Endothelial cell (in vitro differentiated cells): Measurements from ENCODE around the gene MSH5. TPM values are rescaled to one million over a fixed set of nuclear protein-coding genes. Genes with fewer than 3 reads are reported as not detected.
A peak's percentile ranks its signal among the peaks of the same experiment; 100 is the strongest.

Experiments used
- DNase-seq: peaks from one replicate; pipeline ENCODE4 v3.0.0; 2021; ENCODE audit warnings: low spot score
- H3K27ac Mint-ChIP-seq: one replicate; pipeline ENCODE4 v1.8.0; 2021; ENCODE audit warnings: mixed read lengths, inconsistent platforms; ENCODE audit not compliant: unreplicated experiment
- H3K27me3 Mint-ChIP-seq: one replicate; pipeline ENCODE4 v1.8.0; 2021; ENCODE audit warnings: mild to moderate bottlenecking, moderate library complexity, mixed read lengths, inconsistent platforms; ENCODE audit not compliant: unreplicated experiment
- H3K36me3 Mint-ChIP-seq: one replicate; pipeline ENCODE4 v1.8.0; 2021; ENCODE audit warnings: mild to moderate bottlenecking, low read depth, mixed read lengths, inconsistent platforms; ENCODE audit not compliant: unreplicated experiment
- H3K4me1 Mint-ChIP-seq: one replicate; pipeline ENCODE4 v1.8.0; 2021; ENCODE audit warnings: mild to moderate bottlenecking, mixed read lengths, inconsistent platforms; ENCODE audit not compliant: unreplicated experiment
- H3K4me3 Mint-ChIP-seq: one replicate; pipeline ENCODE4 v1.8.0; 2021; ENCODE audit warnings: mild to moderate bottlenecking, mixed read lengths, inconsistent platforms; ENCODE audit not compliant: unreplicated experiment
- H3K9me3 Mint-ChIP-seq: one replicate; pipeline ENCODE4 v1.8.0; 2021; ENCODE audit warnings: mixed read lengths, inconsistent platforms; ENCODE audit not compliant: unreplicated experiment
- total RNA-seq: library from RNA; stranded (reverse); fragmentation: NEBNext Ultra II Directional; extraction: Animal tissue kit (Norgen Biotek cat#: 25700); gene quantifications from one replicate; pipeline ENCODE4 v1.2.1, GENCODE V29; 2021; ENCODE audit not compliant: unreplicated experiment
- TF ChIP-seq, protein P1 (sequence below): fragments of 200-600 bp; sonication (generic); IDR thresholded peaks from one replicate; pipeline ENCODE4 v1.5.0; 2021; ENCODE audit warnings: antibody characterized with exemption; ENCODE audit not compliant: unreplicated experiment

The MSH5 gene
- total RNA-seq, 1 donor from 2014 or later = 16.1 TPM

DNA sequence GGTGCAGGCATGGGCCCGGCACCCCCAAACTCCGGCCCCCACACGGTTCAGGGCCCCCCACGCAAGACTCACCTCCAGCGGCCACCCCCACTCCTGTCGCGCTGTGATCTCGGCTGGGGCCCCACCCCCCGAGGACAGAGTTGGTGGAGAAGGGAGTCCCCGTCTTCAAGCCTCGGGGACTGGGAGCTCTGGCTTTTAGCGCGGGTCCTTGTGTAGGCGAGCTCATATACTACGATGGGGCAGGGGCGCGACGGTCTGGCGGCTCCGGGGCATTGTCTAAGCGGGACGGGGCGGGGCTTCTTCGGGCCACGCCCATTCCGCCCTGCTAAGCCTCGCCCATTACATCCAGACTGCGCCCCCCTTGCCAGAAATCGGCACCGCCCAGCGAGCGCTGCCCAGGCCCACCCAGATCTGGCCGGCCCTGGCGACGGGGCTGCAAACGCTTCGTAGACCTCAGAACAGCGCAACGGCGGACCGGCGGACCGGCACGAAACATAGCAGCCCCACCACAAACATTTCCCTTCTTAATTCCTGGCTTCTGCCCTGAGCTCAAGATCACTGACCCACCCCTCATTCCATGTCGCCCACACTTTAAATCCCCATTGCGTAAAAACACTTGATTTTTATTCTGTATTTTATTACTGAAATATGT, 9.7 kb upstream of the MSH5 start:
- DNase-seq = peak; percentile 92
- Mint-ChIP-seq H3K27me3 (peaks cover 16% of the 10 kb centered on the region), H3K9me3 (no peaks in the 10 kb centered on the region), H3K36me3 (peaks cover 43% of the 10 kb centered on the region), H3K4me3 (peak overlapping the region; percentile 98), H3K4me1 (peaks cover 44% of the 10 kb centered on the region), H3K27ac (peak overlapping the region; percentile 91)
- TF ChIP-seq, protein P1, sequence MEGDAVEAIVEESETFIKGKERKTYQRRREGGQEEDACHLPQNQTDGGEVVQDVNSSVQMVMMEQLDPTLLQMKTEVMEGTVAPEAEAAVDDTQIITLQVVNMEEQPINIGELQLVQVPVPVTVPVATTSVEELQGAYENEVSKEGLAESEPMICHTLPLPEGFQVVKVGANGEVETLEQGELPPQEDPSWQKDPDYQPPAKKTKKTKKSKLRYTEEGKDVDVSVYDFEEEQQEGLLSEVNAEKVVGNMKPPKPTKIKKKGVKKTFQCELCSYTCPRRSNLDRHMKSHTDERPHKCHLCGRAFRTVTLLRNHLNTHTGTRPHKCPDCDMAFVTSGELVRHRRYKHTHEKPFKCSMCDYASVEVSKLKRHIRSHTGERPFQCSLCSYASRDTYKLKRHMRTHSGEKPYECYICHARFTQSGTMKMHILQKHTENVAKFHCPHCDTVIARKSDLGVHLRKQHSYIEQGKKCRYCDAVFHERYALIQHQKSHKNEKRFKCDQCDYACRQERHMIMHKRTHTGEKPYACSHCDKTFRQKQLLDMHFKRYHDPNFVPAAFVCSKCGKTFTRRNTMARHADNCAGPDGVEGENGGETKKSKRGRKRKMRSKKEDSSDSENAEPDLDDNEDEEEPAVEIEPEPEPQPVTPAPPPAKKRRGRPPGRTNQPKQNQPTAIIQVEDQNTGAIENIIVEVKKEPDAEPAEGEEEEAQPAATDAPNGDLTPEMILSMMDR = no peak

GRCh38 chr6:31730631-31731086, 9.1 kb upstream of the MSH5 start:
- no peaks in the 10 kb centered on the region for H3K9me3 Mint-ChIP-seq
- H3K36me3 Mint-ChIP-seq = peaks cover 44% of the 10 kb centered on the region

GRCh38 chr6:31732029-31732428, 7.8 kb upstream of the MSH5 start:
- Mint-ChIP-seq H3K9me3 (no peaks in the 10 kb centered on the region), H3K4me1 (peaks cover 45% of the 10 kb centered on the region), H3K4me3 (peak overlapping the region; percentile 15), H3K27ac (no peak overlapping the region), H3K36me3 (peaks cover 35% of the 10 kb centered on the region), H3K27me3 (peaks cover 15% of the 10 kb centered on the region)
- no peak for DNase-seq
- TF ChIP-seq, protein P1 = no peak

More at GRCh38 chr6:31730631-31731086, 9.1 kb upstream of the MSH5 start:
- H3K4me1 Mint-ChIP-seq = peaks cover 49% of the 10 kb centered on the region
- peak overlapping the region; percentile 91 for H3K27ac Mint-ChIP-seq
- no peak for DNase-seq
- TF ChIP-seq, protein P1 = no peak
- H3K27me3 Mint-ChIP-seq = peaks cover 16% of the 10 kb centered on the region
- H3K4me3 Mint-ChIP-seq = peak overlapping the region; percentile 98

DNA sequence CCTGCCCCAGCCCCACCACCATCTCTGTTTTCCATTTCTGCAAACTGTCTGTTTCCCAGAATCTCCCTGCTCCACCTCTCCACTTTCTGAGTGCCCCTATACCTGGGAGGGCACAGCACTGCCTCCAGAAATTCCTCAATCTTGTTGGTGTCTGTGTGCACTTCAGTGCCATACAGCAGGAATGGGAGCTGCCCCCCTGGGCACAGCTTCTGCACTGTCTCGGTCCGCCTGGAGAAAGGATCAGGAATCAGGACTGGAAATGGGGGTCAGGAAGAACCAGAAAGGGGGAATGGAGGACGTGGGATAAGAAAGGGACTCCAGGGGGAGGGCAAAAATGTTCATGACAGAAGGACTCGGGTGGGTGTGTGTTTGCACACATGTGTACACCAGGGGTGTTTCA, 6.1 kb upstream of the MSH5 start:
- DNase-seq = no peak
- H3K9me3 Mint-ChIP-seq = no peaks in the 10 kb centered on the region
- H3K27me3 Mint-ChIP-seq = peaks cover 22% of the 10 kb centered on the region
- peaks cover 27% of the 10 kb centered on the region for H3K36me3 Mint-ChIP-seq
- peaks cover 50% of the 10 kb centered on the region for H3K4me1 Mint-ChIP-seq
- H3K4me3 Mint-ChIP-seq = peak overlapping the region; percentile 100
- TF ChIP-seq, protein P1 = no peak
- peak overlapping the region; percentile 100 for H3K27ac Mint-ChIP-seq

DNA sequence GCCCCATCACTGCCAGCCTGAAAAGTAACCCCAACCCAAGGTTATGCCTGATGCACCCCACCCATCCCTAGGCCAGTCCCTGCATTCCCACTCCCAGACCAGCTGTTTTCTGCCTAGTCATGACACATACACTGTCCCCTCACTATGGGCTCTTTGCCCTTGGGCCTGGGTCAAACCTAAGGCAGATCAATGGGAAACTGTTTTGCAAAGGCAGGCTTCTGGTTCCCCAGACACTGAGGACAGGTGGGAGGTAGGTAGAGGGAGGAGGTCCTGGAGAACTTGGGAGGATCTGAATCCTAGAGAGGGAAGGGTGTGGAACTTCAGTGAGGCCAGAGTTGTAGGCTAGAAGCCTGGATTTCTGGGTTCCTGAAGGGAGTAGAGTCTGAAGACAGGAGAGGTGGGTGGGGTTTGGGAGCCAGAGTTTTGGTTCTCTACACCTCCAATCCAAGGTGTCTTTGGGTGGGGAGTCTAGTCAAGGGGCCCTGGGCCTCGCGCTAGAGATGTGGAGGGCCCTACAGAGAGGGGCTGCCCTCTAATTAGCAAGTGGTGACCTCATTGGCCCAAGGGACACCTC, 5.5 kb upstream of the MSH5 start:
- Mint-ChIP-seq H3K36me3 (peaks cover 27% of the 10 kb centered on the region), H3K4me3 (peak overlapping the region; percentile 100), H3K4me1 (peaks cover 55% of the 10 kb centered on the region), H3K27me3 (peaks cover 22% of the 10 kb centered on the region), H3K9me3 (no peaks in the 10 kb centered on the region), H3K27ac (peak overlapping the region; percentile 100)
- no peak for DNase-seq
- TF ChIP-seq, protein P1 = no peak
